GM23338 (cell line): Measurements from ENCODE around the gene GPR119. TPM values are rescaled to one million over a fixed set of nuclear protein-coding genes. Genes with fewer than 3 reads are reported as not detected.

Source experiments
- ATAC-seq: fragments of 200-7000 bp; cut with Tn5 transposase; 3 replicates; pipeline ENCODE4 v1.9.1; 2020
- DNase-seq: peaks from one replicate; pipeline ENCODE4 v3.0.0-alpha.2; 2015; ENCODE audit warnings: low spot score
- H2AFZ ChIP-seq: fragments of 200-600 bp; sonication (generic); 2 replicates; pipeline ENCODE4 v1.8.0; 2016; ENCODE audit warnings: antibody characterized with exemption, mild to moderate bottlenecking, moderate library complexity
- H3F3A ChIP-seq: fragments of 200-600 bp; sonication (generic); replicated peaks from 2 replicates; pipeline ENCODE4 v1.8.0; 2017; ENCODE audit warnings: antibody characterized with exemption, mixed run types, low read depth
- H3K27ac ChIP-seq: fragments of 200-600 bp; sonication (generic); 2 replicates; pipeline ENCODE4 v1.6.1; 2016; ENCODE audit warnings: low read depth
- H3K27me3 ChIP-seq: fragments of 200-600 bp; sonication (generic); 2 replicates; pipeline ENCODE4 v1.8.0; 2016; ENCODE audit warnings: mild to moderate bottlenecking, mixed run types, moderate library complexity; ENCODE audit not compliant: insufficient read depth
- H3K36me3 ChIP-seq: fragments of 200-600 bp; sonication (generic); 2 replicates; pipeline ENCODE4 v1.8.0; 2016; ENCODE audit warnings: mild to moderate bottlenecking; ENCODE audit not compliant: insufficient read depth
- H3K4me1 ChIP-seq: fragments of 200-600 bp; sonication (generic); 2 replicates; pipeline ENCODE4 v1.8.0; 2016; ENCODE audit warnings: mild to moderate bottlenecking, moderate library complexity; ENCODE audit not compliant: insufficient read depth
- H3K4me2 ChIP-seq: fragments of 200-600 bp; sonication (generic); 2 replicates; pipeline ENCODE4 v1.7.1; 2017; ENCODE audit warnings: mixed run types
- H3K4me3 ChIP-seq: fragments of 200-600 bp; sonication (generic); 2 replicates; pipeline ENCODE4 v1.6.1; 2016; ENCODE audit warnings: mixed run types
- H3K79me2 ChIP-seq: fragments of 200-600 bp; sonication (generic); replicated peaks from 2 replicates; pipeline ENCODE4 v1.8.0; 2017; ENCODE audit warnings: mild to moderate bottlenecking; ENCODE audit not compliant: insufficient read depth
- H3K9me2 ChIP-seq: fragments of 200-600 bp; sonication (generic); 2 replicates; pipeline ENCODE4 v1.8.0; 2017; ENCODE audit not compliant: insufficient read depth
- H4K20me1 ChIP-seq: fragments of 200-600 bp; sonication (generic); replicated peaks from 2 replicates; pipeline ENCODE4 v1.8.0; 2017; ENCODE audit warnings: mild to moderate bottlenecking; ENCODE audit not compliant: insufficient read depth
- H3K27ac Mint-ChIP-seq: 2 replicates; pipeline ENCODE4 v1.8.0; 2020; ENCODE audit warnings: inconsistent platforms, mild to moderate bottlenecking, moderate library complexity, mixed read lengths
- H3K27me3 Mint-ChIP-seq: 3 replicates; pipeline ENCODE4 v1.8.0; 2022; ENCODE audit warnings: low read depth, mild to moderate bottlenecking, moderate library complexity, mixed read lengths, inconsistent platforms; ENCODE audit not compliant: insufficient read depth, poor library complexity
- H3K36me3 Mint-ChIP-seq: 3 replicates; pipeline ENCODE4 v1.8.0; 2021; ENCODE audit warnings: low read depth, mild to moderate bottlenecking, inconsistent platforms, moderate library complexity, mixed read lengths
- H3K4me1 Mint-ChIP-seq: 3 replicates; pipeline ENCODE4 v1.8.0; 2020; ENCODE audit warnings: mild to moderate bottlenecking, inconsistent platforms, mixed read lengths
- H3K4me3 Mint-ChIP-seq: 3 replicates; pipeline ENCODE4 v1.8.0; 2021; ENCODE audit warnings: moderate library complexity, mild to moderate bottlenecking, inconsistent platforms, mixed read lengths
- H3K9me3 Mint-ChIP-seq: 3 replicates; pipeline ENCODE4 v1.8.0; 2020; ENCODE audit warnings: moderate library complexity, mild to moderate bottlenecking, inconsistent platforms, mixed read lengths
- CREB1 ChIP-seq: fragments of 250-450 bp; sonication (Bioruptor Pico); IDR thresholded peaks from 2 replicates; pipeline ENCODE4 v1.5.0; 2020; ENCODE audit warnings: low read depth, mild to moderate bottlenecking, moderate library complexity
- ETS1 ChIP-seq: IDR thresholded peaks from 2 replicates; pipeline ENCODE4 v1.6.1; 2016; ENCODE audit warnings: antibody characterized with exemption
- EZH2 ChIP-seq: fragments of 200-600 bp; sonication (generic); IDR thresholded peaks from one replicate; pipeline ENCODE4 v1.8.0; 2017; ENCODE audit warnings: antibody characterized with exemption, mild to moderate bottlenecking, low read depth; ENCODE audit not compliant: unreplicated experiment
- NANOG ChIP-seq: IDR thresholded peaks from 2 replicates; pipeline ENCODE4 v1.6.1; 2016; ENCODE audit warnings: antibody characterized with exemption, borderline replicate concordance
- POLR2AphosphoS5 ChIP-seq: IDR thresholded peaks from 2 replicates; pipeline ENCODE4 v1.6.1; 2016; ENCODE audit warnings: antibody characterized with exemption, low read depth
- REST ChIP-seq: IDR thresholded peaks from one replicate; pipeline ENCODE4 v1.6.1; 2018; ENCODE audit warnings: antibody characterized with exemption; ENCODE audit not compliant: unreplicated experiment
- STAT1 ChIP-seq: IDR thresholded peaks from one replicate; pipeline ENCODE4 v1.6.1; 2016; ENCODE audit warnings: antibody characterized with exemption; ENCODE audit not compliant: unreplicated experiment
- ZNF331 ChIP-seq: fragments of 250-450 bp; sonication (Bioruptor Pico); IDR thresholded peaks from 2 replicates; pipeline ENCODE4 v1.5.0; 2020; ENCODE audit warnings: low read depth, mild to moderate bottlenecking, moderate library complexity
- ZNF462 ChIP-seq: fragments of 250-450 bp; sonication (Bioruptor Pico); IDR thresholded peaks from 2 replicates; pipeline ENCODE4 v1.5.0; 2020; ENCODE audit warnings: mild to moderate bottlenecking, moderate library complexity
- polyA plus RNA-seq: library from polyadenylated mRNA; unstranded; fragments of >200 nt; fragmentation: Nextera tagmentation; extraction: Ambion mirVana; gene quantifications from 2 replicates; pipeline ENCODE4 v1.2.1, GENCODE V29; 2016
- total RNA-seq: library from RNA; depleted of rRNA; stranded (reverse); fragments of >200 nt; shearing (Covaris generic); gene quantifications from 2 replicates; pipeline ENCODE4 v1.2.3, GENCODE V29; 2014

GPR119 gene
- total and polyA plus RNA-seq, 2 experiments from 2014 or later: not detected

- Histone ChIP-seq H3K36me3 (no peaks in the 10 kb centered on the region), H3K4me1 (no peaks in the 10 kb centered on the region), H3K4me3 (no peak overlapping the region), H3F3A (no peaks in the 10 kb centered on the region), H3K27ac (no peak overlapping the region), H3K9me2 (no peaks in the 10 kb centered on the region), H3K27me3 (no peaks in the 10 kb centered on the region), H4K20me1 (no peaks in the 10 kb centered on the region), H2AFZ (no peak overlapping the region), H3K4me2 (no peak overlapping the region), H3K79me2 (no peaks in the 10 kb centered on the region)
- Mint-ChIP-seq H3K36me3 (no peaks in the 10 kb centered on the region), H3K27ac (no peak overlapping the region), H3K9me3 (no peaks in the 10 kb centered on the region), H3K4me3 (no peak overlapping the region), H3K4me1 (no peaks in the 10 kb centered on the region), H3K27me3 (no peaks in the 10 kb centered on the region)
- TF ChIP-seq ETS1: no peak
- no peak for TF ChIP-seq NANOG
- no peak for TF ChIP-seq EZH2
- no peak for TF ChIP-seq POLR2AphosphoS5
- TF ChIP-seq ZNF331 (CRISPR knock-in tag): no peak
- DNase-seq (no peak), ATAC-seq (no peak)
These were observed 7.3 kb downstream of the GPR119 start for GRCh38 chrX:130378024-130378669.

GRCh38 chrX:130376077-130376476, 9.4 kb downstream of the GPR119 start:
- Histone ChIP-seq H3K4me3 (no peak overlapping the region), H3K9me2 (no peaks in the 10 kb centered on the region), H2AFZ (no peak overlapping the region), H3K27me3 (no peaks in the 10 kb centered on the region), H4K20me1 (no peaks in the 10 kb centered on the region), H3K79me2 (no peaks in the 10 kb centered on the region), H3K4me2 (no peak overlapping the region), H3K4me1 (no peaks in the 10 kb centered on the region), H3K36me3 (no peaks in the 10 kb centered on the region), H3K27ac (no peak overlapping the region), H3F3A (no peaks in the 10 kb centered on the region)
- H3K9me3 Mint-ChIP-seq: no peaks in the 10 kb centered on the region
- no peaks in the 10 kb centered on the region; the same call in 2 of the 3 replicates for H3K36me3 Mint-ChIP-seq
- DNase-seq: no peak
- no peak overlapping the region for H3K27ac Mint-ChIP-seq
- H3K4me3 Mint-ChIP-seq: no peak overlapping the region
- ATAC-seq: no peak
- H3K4me1 Mint-ChIP-seq: no peaks in the 10 kb centered on the region
- no peaks in the 10 kb centered on the region for H3K27me3 Mint-ChIP-seq
- TF ChIP-seq ZNF331 (CRISPR knock-in tag) (no peak), STAT1 (no peak), EZH2 (no peak), NANOG (no peak), REST (no peak), ZNF462 (no peak), CREB1 (CRISPR knock-in tag) (no peak), ETS1 (no peak)
